HG02571 (cell line): ENCODE data around the gene POLR3A.

Source experiments
- ATAC-seq: cut with Tn5 transposase; IDR thresholded peaks from one replicate; pipeline ENCODE4 v1.9.1; 2021; ENCODE audit warnings: mild to moderate bottlenecking, moderate library complexity; ENCODE audit not compliant: unreplicated experiment

POLR3A gene

GRCh38 chr10:77959887-77960455, 69.3 kb downstream of the POLR3A start:
- no peak for ATAC-seq

GRCh38 chr10:77959384-77959783, 69.9 kb downstream of the POLR3A start:
- no peak for ATAC-seq

DNA sequence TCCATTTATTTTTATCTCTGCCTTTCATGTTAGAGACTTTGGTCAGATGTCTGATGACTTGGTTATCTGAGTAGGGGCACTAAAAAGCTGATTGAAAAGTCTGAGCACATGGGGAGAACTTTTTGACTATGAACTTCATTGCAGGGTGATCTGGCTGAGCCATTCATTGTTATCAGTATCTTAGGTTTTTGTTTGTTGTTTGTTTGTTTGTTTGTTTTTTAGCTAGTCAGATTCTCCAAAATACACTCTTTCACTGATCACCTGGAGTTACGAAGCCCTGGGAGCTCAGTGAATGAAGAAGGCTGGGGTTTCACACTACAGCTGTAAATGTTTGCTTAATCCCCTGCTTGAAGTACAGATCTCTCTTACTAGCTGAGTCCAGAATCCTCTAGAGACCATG, 74.2 kb downstream of the POLR3A start:
- ATAC-seq: no peak

GRCh38 chr10:77949167-77949566, 80.1 kb downstream of the POLR3A start:
- no peak for ATAC-seq

- no peak for ATAC-seq
Measured at GRCh38 chr10:77946084-77946483, 83.2 kb downstream of the POLR3A start.

DNA sequence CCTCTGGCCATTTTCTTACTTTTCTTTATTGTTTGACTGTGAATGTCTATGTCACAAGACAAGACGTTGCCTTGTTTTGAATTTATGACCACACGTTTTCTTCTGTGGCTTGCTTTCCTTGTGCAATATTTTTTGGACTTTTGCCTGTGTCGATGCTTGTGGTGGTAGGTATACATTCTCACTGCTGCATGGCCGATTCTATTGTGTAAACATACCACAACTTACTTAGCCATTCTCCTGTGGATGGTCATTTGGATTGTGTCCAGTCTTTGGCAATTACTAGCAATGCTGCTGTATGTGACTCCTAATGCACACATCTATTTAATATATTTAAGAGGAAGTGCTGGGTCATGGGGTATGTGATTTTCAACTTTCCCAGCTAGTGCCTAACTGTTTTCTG, 84.8 kb downstream of the POLR3A start:
- no peak for ATAC-seq

GRCh38 chr10:77943121-77943901, 86.0 kb downstream of the POLR3A start:
- no peak for ATAC-seq

GRCh38 chr10:77941790-77942189, 87.5 kb downstream of the POLR3A start:
- ATAC-seq: no peak

DNA sequence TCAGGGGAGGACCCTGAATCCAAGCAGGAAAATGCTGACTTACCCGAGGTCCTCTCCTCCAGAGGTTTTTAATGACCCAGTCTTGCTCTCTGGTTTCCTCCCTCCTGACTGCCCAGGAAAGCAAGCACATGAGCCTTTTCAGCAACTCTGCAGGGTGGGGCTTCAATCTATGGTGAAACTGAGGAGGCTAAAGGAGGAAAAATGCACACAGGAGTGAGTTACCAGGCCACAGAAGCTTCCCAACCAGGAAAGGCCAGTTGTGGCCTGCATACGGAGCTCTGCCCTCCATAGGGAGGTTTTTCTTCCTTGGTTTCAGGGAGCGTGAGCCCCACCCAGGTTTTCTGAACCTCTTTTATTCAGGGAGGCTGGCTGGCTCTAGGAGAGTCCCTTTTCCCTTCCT, 88.7 kb downstream of the POLR3A start:
- no peak for ATAC-seq

DNA sequence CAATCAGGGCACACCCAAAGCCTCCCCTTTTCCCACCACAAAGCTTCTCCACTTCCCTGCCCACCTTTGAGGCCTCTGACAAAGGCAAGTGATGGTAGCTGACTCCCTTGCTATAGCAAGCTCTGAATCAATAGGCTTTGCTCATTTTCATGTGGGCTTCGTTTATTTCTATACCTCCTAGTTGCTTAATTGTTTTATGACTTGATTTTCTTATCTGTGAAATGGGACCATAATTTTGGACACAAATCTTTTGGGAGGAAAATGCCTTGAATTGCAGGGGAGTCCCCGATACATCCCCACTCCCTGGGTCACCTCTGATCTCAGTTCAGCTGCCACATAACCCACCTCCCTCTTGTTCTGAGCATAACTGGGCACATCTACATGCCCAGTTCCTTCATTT, 89.1 kb downstream of the POLR3A start:
- no peak for ATAC-seq

- no peak for ATAC-seq
Measured at GRCh38 chr10:77939561-77940001, 89.7 kb downstream of the POLR3A start.

DNA sequence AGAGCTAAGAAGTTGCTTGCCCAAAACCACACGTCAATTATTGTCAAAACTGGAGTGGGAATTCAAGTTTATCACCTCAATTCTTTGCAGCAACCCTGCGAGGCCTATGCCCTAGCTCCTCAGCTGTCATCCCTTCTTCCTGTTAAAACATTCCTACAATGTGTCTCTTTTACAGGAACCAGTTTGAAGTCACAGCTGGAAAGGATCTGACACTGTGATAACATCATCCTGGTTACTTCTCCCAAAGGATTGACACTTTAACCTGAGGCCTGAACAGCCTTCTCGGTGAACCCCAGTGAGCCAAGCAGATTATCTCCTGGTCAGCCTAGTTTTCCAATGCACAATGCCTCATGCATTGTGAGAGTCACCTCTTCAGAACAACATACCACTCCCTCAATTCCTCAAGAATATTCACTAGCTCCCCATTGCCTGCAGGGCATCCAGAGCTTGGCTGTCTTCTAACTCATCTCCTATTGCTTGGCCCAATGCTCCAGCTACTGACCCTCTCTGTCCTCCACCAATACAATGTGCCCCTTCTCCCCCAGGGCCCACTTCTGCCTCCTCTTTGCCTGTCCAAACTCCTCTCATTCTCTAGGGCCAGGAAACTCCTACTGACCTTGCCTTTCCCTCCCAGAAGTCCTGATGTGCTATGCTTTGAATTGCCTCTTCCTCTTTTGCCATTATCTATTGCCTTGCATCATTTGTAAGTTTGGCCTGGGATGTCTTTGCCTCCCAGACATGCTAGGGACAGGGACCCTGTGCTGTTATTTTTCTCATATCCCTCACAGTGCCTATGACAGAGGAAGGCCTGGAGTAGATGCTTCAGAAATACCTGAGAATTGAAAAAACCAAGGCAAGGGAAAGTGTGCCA, 92.4 kb downstream of the POLR3A start:
- no peak for ATAC-seq

DNA sequence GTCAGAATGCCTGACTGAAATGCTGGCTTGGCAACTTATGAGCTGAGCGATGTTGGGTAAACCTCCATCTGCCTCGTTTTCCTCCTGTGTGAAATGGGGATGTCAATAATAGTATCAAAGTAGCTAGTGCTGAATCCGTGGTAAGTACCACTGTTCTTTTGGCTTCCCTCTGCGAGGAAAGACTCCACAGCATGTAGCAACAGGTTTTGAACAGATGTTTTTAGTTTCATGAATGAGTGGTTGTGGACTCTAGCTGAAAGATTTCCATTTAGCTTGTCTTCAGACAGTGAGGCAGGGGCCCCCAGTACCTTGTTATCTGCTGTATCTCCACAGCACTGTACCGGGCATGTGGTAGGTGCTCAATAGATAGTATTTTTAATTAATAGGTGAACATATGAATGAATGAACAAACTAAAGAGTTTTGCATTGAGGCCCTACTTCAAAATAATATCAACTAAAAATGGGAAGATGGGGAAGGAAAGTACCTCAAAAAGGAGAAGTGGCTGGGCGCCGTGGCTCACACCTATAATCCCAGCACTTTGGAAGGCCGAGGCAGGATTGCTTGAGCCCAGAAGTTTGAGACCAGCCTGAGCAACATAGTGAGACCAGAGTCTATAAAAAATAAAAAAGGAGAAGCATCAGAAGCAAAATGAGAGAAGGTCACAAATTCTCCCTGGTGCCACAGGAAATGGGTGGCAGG, 97.1 kb downstream of the POLR3A start:
- ATAC-seq: no peak

DNA sequence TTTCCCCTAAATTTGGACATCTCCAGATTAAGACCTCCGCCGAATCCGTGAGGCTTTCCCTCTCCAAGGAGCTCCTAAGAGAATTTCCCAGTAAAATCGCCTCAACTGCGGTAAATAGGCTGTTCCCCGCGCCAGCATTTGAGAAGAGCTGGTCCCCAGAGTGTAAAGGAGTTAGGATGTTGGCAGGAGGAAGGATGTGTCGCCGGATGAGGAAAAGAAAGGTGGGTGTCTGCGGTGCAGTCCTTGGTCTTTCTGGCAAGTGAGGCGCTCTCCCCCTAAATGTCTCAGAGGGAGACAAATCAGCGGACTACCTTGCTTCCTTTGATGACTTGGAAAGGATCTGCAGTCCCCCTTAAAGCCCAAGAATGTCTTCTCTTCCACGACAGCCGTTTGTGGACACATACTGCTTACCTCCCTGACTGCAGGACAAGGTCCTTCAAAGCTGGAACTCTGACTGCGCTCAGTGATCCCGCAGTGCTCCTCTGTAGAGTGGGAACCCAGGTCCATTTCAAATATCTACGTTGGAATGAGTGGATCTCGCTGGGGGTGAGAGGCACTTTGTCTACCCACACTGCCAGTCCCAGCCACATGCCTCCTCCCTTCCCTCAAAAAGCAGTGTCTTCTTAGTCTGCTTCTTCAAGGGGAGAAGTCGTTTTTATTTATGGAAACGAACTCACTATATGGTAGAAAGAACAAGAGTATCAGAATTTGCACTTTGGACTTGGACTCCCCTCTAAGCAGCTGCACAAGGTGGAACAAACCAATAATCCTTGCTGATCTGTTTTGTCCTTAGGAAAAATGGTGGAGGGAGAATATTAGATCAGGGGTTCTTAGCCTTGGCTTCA, 101.7 kb downstream of the POLR3A start:
- ATAC-seq: no peak

DNA sequence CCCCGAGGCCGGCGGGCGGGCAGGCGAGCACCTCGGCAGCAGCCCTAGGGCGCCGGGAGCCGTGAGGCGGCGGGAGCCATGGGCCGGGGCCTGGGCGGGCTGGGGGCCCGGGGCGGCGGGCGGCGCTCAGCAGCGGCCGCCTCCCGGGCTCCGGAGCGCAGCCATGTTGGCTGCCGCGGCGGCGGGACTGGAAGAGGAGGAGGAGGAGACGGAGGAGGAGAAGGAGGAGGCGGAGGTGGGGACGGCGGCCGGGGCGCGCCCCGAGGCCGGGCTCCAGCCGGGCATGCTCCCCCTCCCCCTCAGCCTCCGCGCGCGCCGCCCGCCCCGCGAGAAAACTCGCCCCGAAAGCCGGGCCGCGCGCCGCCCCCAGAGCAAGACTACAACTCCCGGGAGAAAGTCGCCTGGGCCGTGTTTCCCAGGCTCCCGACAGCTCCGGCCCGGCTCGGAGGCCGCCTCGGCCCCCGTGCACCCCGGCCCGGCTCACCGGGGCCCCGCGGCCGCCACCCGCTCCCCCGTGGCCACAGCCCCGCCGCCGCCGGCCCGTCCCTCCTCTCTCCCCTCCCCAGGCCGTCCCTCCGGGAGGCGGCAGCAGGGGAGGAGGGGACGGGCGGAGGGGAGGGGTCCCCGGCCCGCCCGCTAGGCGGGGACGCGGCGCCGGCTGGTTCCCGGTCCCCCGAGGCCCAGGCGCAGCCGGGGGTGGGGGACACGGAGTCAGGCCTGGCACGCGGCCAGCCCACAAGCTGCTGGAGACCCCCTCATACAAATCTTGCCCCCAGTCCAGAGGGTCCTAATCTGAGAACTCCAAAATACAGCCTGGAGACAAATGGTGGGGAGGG, 102.5 kb downstream of the POLR3A start, which contains the start of gene DLG5:
DLG5 (minus strand) TSS at position 190 of the 836 bp plus-strand sequence. CDS start 235 bp downstream, outside the sequence.
- peak; percentile 39 for ATAC-seq

GRCh38 chr10:77925795-77926565, 103.3 kb downstream of the POLR3A start:
- ATAC-seq: peak; percentile 52

GRCh38 chr10:77925410-77925794, 103.9 kb downstream of the POLR3A start:
- no peak for ATAC-seq

GRCh38 chr10:77922566-77923179, 106.6 kb downstream of the POLR3A start:
- ATAC-seq: no peak
